HEK293T (cell line): ENCODE results near the gene SLC38A10.

ENCODE experiments used
- CTCF ChIA-PET: fragments of 350-600 bp; formaldehyde crosslinking; extraction: SDS; loops from one replicate; lab custom pipeline; 2021; ENCODE audit warnings: antibody characterized with exemption, inconsistent platforms; lab: Yijun Ruan, JAX
- POLR2A ChIA-PET: fragments of 350-600 bp; formaldehyde crosslinking; extraction: SDS; loops from one replicate; lab custom pipeline; 2020; ENCODE audit warnings: antibody characterized with exemption, inconsistent platforms; lab: Yijun Ruan, JAX
- DNase-seq: peaks from one replicate; pipeline ENCODE4 v3.0.0; 2012; ENCODE audit warnings: mixed read lengths; ENCODE audit errors: extremely low spot score
- ARNT ChIP-seq: fragments of 450-650 bp; IDR thresholded peaks from 2 replicates; pipeline ENCODE4 v1.6.1; 2017; ENCODE audit warnings: mild to moderate bottlenecking
- BHLHE40 ChIP-seq: fragments of 450-650 bp; IDR thresholded peaks from 2 replicates; pipeline ENCODE4 v1.6.1; 2016; ENCODE audit warnings: mild to moderate bottlenecking, moderate library complexity, borderline replicate concordance
- CTBP1 ChIP-seq: fragments of 450-650 bp; IDR thresholded peaks from 2 replicates; pipeline ENCODE4 v1.6.1; 2016; ENCODE audit warnings: borderline replicate concordance
- ELF4 ChIP-seq: fragments of 450-650 bp; IDR thresholded peaks from 2 replicates; pipeline ENCODE4 v1.6.1; 2017; ENCODE audit warnings: antibody characterized with exemption
- FOXA1 ChIP-seq: fragments of 450-650 bp; IDR thresholded peaks from 2 replicates; pipeline ENCODE4 v1.6.1; 2016; ENCODE audit warnings: mild to moderate bottlenecking
- FOXK2 ChIP-seq: fragments of 450-650 bp; IDR thresholded peaks from 2 replicates; pipeline ENCODE4 v1.6.1; 2016; ENCODE audit warnings: mild to moderate bottlenecking
- FOXM1 ChIP-seq: fragments of 450-650 bp; IDR thresholded peaks from 2 replicates; pipeline ENCODE4 v1.6.1; 2017; ENCODE audit warnings: mild to moderate bottlenecking, borderline replicate concordance
- HDGF ChIP-seq: fragments of 450-650 bp; IDR thresholded peaks from 2 replicates; pipeline ENCODE4 v1.6.1; 2017; ENCODE audit warnings: antibody characterized with exemption, borderline replicate concordance
- L3MBTL2 ChIP-seq: fragments of 450-650 bp; conservative IDR thresholded peaks from 2 replicates; pipeline ENCODE4 v1.6.1; 2016; ENCODE audit warnings: mild to moderate bottlenecking
- LEF1 ChIP-seq: fragments of 450-650 bp; IDR thresholded peaks from 2 replicates; pipeline ENCODE4 v1.6.1; 2017; ENCODE audit warnings: mild to moderate bottlenecking, borderline replicate concordance
- NFRKB ChIP-seq: fragments of 450-650 bp; IDR thresholded peaks from 2 replicates; pipeline ENCODE4 v1.6.1; 2016; ENCODE audit warnings: mild to moderate bottlenecking, moderate library complexity
- PKNOX1 ChIP-seq: fragments of 450-650 bp; IDR thresholded peaks from 2 replicates; pipeline ENCODE4 v1.6.1; 2016
- SP1 ChIP-seq: fragments of 450-650 bp; IDR thresholded peaks from 2 replicates; pipeline ENCODE4 v1.6.1; 2017
- SUZ12 ChIP-seq: fragments of 450-650 bp; IDR thresholded peaks from 2 replicates; pipeline ENCODE4 v1.6.1; 2016; ENCODE audit warnings: mild to moderate bottlenecking
- TARDBP ChIP-seq: fragments of 450-650 bp; IDR thresholded peaks from 2 replicates; pipeline ENCODE4 v1.6.1; 2016
- ZNF384 ChIP-seq: fragments of 450-650 bp; IDR thresholded peaks from 2 replicates; pipeline ENCODE4 v1.6.1; 2016

The SLC38A10 gene

DNA sequence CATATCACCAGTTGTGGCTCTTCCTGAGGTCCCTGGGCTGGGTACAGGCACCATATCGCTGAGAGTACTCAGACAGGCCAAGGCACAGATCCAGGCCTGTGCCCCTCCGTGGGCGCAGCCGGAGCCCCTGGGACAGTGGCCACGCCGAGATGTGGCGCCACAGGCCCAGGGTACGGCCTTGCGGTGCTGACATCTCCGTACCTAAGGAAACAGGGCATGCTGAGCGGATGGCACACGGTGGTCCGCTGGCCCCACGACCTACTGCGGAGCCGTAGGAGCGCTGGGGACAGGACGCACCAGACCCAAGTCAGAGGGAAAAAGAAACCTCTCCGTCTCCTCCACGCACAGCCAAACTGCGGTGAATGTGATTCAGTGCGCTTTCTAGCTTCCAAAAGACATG is 29.5 kb downstream of the SLC38A10 start:
- ChIA-PET POLR2A (interaction anchor here (1.0 kb wide), 1 partner anchor 9 kb away, joined by 3 read pairs; no protein-coding TSS in a partner anchor), CTCF (no interaction called here)
- no peak for TF ChIP-seq ARNT
- no peak for TF ChIP-seq NFRKB
- no peak for TF ChIP-seq TARDBP
- TF ChIP-seq FOXA1, result no peak
- no peak for TF ChIP-seq FOXK2
- no peak for DNase-seq

DNA sequence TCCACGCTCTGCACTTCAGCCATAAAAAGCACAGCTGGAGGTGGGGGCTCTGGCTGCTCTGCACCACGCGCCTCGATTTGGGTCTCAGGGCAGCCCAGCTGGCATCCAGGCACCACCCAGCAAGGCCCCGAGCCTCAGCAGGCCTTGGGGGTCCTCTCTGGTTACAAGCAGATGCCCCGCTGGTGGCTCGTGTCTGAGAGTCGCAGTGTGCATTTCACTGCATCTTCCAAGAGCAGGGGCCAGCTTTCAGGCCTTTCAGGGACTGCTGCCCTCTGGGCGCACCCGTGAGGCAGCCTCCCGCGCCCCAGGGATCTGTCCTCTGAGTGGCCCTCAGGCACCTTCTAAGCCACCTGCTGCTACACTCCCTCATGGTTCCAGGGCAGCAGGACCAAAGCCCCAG is 30.5 kb downstream of the SLC38A10 start:
- POLR2A ChIA-PET, result interaction anchor here (1.0 kb wide), 1 partner anchor 8 kb away, joined by 3 read pairs; no protein-coding TSS in a partner anchor
- CTCF ChIA-PET, result no interaction called here
- TF ChIP-seq FOXM1 (no peak), PKNOX1 (no peak)

DNA sequence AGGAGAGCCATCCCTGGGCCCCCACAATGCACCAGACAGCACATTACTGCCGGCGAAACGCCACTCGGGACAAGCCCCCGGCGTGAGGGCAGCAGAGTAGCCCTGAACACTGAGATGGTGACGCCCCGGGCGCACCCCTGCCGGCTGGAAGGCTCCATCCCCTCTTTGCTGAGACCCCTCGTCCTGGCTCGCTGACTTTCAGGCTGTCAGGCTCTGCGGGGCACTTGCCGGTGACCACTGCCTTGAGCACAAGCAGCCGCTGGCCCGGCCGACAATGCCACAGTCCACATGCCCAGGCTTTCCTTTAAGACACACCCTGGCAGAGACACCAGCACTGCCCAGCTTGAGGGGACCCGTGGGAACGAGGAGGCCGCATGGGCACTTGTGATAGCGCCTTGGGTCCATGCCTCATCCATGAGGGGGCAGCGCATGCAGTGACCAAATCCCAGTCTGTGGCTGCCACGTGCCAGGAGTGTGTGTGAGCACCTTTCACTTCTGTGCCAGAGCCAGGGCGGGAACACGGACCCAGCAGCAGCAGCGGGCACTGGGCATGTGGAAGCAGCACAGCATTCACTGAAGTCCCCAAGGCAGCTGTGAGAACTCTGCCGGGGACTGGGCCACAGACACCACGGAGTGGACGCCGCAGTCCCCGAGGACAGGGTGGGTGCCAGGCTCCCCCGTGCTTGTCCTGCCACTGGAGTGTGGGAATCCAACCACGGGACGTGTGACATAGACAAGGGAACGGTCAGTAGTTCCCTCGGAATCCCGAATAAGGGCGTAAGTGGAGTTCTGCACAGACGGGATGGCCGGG is 31.5 kb downstream of the SLC38A10 start:
- TF ChIP-seq PKNOX1, result no peak
- no peak for TF ChIP-seq BHLHE40
- no peak for TF ChIP-seq NFRKB
- TF ChIP-seq SUZ12, result no peak
- TF ChIP-seq LEF1, result no peak
- no peak for TF ChIP-seq TARDBP
- TF ChIP-seq ARNT, result no peak
- TF ChIP-seq ELF4, result no peak
- TF ChIP-seq CTBP1, result no peak
- no peak for TF ChIP-seq L3MBTL2
- no peak for TF ChIP-seq FOXA1
- no peak for TF ChIP-seq SP1
- no peak for TF ChIP-seq FOXM1
- no peak for TF ChIP-seq HDGF
- no peak for TF ChIP-seq FOXK2
- no peak for TF ChIP-seq ZNF384
- no peak for DNase-seq
- POLR2A ChIA-PET, result no interaction called here
- CTCF ChIA-PET, result no interaction called here

More for the DNA sequence above, 30.5 kb downstream of the SLC38A10 start:
- DNase-seq, result no peak

GRCh38 chr17:81261582-81262336 is 33.3 kb downstream of the SLC38A10 start:
- ChIA-PET CTCF (no interaction called here), POLR2A (no interaction called here)
- DNase-seq, result no peak

GRCh38 chr17:81261096-81261495 is 34.0 kb downstream of the SLC38A10 start:
- ChIA-PET POLR2A (no interaction called here), CTCF (no interaction called here)
- DNase-seq, result no peak
- TF ChIP-seq CTBP1 (no peak), ZNF384 (no peak), ELF4 (no peak), SUZ12 (no peak), SP1 (no peak), FOXK2 (no peak), ARNT (no peak)

More at GRCh38 chr17:81261582-81262336, 33.3 kb downstream of the SLC38A10 start:
- no peak for TF ChIP-seq FOXM1
- no peak for TF ChIP-seq HDGF
- TF ChIP-seq ARNT, result no peak
- TF ChIP-seq L3MBTL2, result no peak
- TF ChIP-seq TARDBP, result no peak
- TF ChIP-seq FOXA1, result no peak
- TF ChIP-seq ZNF384, result no peak
- TF ChIP-seq BHLHE40, result no peak
- no peak for TF ChIP-seq SUZ12

GRCh38 chr17:81260641-81261040 is 34.5 kb downstream of the SLC38A10 start:
- TF ChIP-seq ZNF384, result no peak
- TF ChIP-seq BHLHE40, result no peak
- TF ChIP-seq L3MBTL2, result no peak
- no peak for TF ChIP-seq PKNOX1
- no peak for TF ChIP-seq FOXK2
- TF ChIP-seq FOXA1, result no peak
- TF ChIP-seq SUZ12, result no peak
- no peak for TF ChIP-seq FOXM1
- no peak for TF ChIP-seq NFRKB
- TF ChIP-seq ARNT, result no peak
- no peak for TF ChIP-seq ELF4
- no peak for TF ChIP-seq LEF1
- no peak for TF ChIP-seq CTBP1
- no peak for TF ChIP-seq HDGF
- DNase-seq, result no peak
- ChIA-PET CTCF (interaction anchor here (0.6 kb wide), 1 partner anchor 58 kb away, joined by 3 read pairs; no protein-coding TSS in a partner anchor), POLR2A (no interaction called here)
